ENCODE data around the gene SEMA4F. TPM values are rescaled to one million over a fixed set of nuclear protein-coding genes. Genes with fewer than 3 reads are reported as not detected.

Gene SEMA4F
- polyA plus RNA-seq, 1 donor = 2.9 TPM

DNA sequence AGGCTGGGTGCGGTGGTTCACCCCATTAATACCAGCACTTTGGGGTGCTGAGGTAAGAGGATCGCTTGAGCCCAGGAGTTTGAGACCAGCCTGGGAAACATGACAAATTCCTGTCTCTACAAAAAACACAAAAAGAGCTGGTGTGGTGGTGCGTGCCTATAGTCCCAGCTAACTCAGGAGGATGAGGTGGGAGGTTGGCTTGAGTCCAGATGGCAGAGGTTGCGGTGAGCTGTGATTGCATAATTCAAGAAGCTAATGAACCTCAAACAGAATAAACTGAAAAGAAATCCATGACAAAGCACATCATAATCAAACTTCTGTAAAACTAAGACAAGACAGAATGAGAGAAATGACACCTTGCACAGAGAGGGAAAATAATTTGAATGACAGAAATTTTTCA lies 54.8 kb downstream of the SEMA4F start:
- DNase-seq = no peak

GRCh38 chr2:74712223-74713053 lies 58.4 kb downstream of the SEMA4F start:
- no peak for DNase-seq

DNA sequence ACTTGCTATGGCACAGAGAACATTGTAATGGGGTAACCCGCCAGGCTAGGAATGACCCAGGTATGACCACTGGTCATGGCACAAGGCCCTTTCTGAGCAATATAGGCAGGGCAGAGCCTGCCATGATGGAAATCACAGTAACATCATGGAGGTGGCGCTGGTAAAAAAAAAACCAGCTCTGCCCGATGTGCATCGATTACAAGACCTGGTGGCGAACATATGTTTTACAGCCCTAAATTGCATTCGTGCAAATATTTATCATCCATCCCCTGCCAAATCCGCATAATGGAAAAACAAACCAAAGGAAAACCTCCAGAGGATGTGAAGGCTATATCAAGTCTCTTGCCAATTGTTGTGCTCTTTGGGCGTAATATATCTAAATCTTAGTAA lies 60.6 kb downstream of the SEMA4F start:
- no peak for DNase-seq

GRCh38 chr2:74715081-74715791 lies 61.2 kb downstream of the SEMA4F start:
- peak; percentile 80 for DNase-seq

GRCh38 chr2:74715880-74716279 lies 61.8 kb downstream of the SEMA4F start:
- no peak for DNase-seq

DNA sequence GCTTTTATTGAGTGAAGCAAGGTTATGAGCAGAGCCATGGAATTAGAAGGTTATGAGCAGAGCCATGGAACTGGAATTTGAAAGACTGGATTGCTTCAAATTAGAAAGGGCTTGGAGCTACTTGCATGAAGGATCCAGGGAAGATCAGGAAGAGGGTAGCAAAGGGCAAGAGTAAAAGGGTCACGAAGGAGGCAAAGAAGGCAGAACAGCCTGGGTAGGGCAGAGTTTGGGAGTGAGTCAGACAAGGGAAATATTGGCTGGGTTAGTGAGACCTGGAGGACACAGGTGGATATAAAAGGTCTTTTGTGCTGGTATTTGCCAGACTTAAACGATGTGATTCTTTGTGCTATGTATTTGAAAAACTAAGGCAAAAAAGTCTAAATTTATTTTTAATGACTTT lies 65.0 kb downstream of the SEMA4F start:
- no peak for DNase-seq

GRCh38 chr2:74721316-74721715 lies 67.3 kb downstream of the SEMA4F start:
- no peak for DNase-seq

DNA sequence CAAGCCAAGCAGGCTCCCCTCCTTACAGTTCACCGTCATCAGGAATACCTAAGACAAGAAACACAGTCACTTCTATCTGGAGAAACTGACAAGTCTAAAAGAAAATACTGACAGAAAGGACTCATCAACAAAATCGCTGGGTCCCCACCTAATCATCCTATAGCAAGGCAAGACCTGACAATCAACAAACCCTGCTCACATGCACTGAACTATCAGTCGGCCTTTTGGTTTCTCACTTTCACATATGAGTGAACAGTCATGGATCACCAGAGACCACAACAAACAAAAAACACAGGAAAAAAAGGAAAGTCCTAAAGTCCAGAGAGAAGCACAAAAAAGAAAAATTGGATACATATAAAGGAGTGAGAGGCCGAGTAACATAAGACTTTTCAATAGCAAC lies 70.4 kb downstream of the SEMA4F start:
- DNase-seq = no peak

GRCh38 chr2:74725287-74725686 lies 71.2 kb downstream of the SEMA4F start:
- no peak for DNase-seq

GRCh38 chr2:74728842-74729241 lies 74.8 kb downstream of the SEMA4F start:
- no peak for DNase-seq

GRCh38 chr2:74730530-74730929 lies 76.5 kb downstream of the SEMA4F start:
- no peak for DNase-seq

Other genes starting within 250 kb of the SEMA4F start
- 2.7 TPM for gene C2orf81, start 232.6 kb upstream of the SEMA4F start, polyA plus RNA-seq (ENCODE audit: insufficient read length)
- gene WDR54, start 232.5 kb upstream of the SEMA4F start, polyA plus RNA-seq (ENCODE audit: insufficient read length) = 9.9 TPM
- 60.4 TPM for gene RTKN, start 212.3 kb upstream of the SEMA4F start, polyA plus RNA-seq (ENCODE audit: insufficient read length)
- 23.7 TPM for gene INO80B, start 199.2 kb upstream of the SEMA4F start, polyA plus RNA-seq (ENCODE audit: insufficient read length)
- gene WBP1, start 195.8 kb upstream of the SEMA4F start, polyA plus RNA-seq (ENCODE audit: insufficient read length) = 62.4 TPM
- 34.5 TPM for gene MOGS, start 188.9 kb upstream of the SEMA4F start, polyA plus RNA-seq (ENCODE audit: insufficient read length)
- gene MRPL53, start 181.6 kb upstream of the SEMA4F start, polyA plus RNA-seq (ENCODE audit: insufficient read length) = 93.4 TPM
- gene CCDC142, start 171.2 kb upstream of the SEMA4F start, polyA plus RNA-seq (ENCODE audit: insufficient read length) = 11.3 TPM
- 19.8 TPM for gene TTC31, start 171.2 kb upstream of the SEMA4F start, polyA plus RNA-seq (ENCODE audit: insufficient read length)
- gene LBX2, start 154.6 kb upstream of the SEMA4F start, polyA plus RNA-seq (ENCODE audit: insufficient read length) = 0.52 TPM
- 8.2 TPM for gene PCGF1, start 146.6 kb upstream of the SEMA4F start, polyA plus RNA-seq (ENCODE audit: insufficient read length)
- gene TLX2, start 139.8 kb upstream of the SEMA4F start, polyA plus RNA-seq (ENCODE audit: insufficient read length) = not detected
- 0.25 TPM for gene DQX1, start 128.0 kb upstream of the SEMA4F start, polyA plus RNA-seq (ENCODE audit: insufficient read length)
- gene AUP1, start 124.5 kb upstream of the SEMA4F start, polyA plus RNA-seq (ENCODE audit: insufficient read length) = 65.8 TPM
- gene HTRA2, start 124.3 kb upstream of the SEMA4F start, polyA plus RNA-seq (ENCODE audit: insufficient read length) = 32.9 TPM
- 7.8 TPM for gene LOXL3, start 100.3 kb upstream of the SEMA4F start, polyA plus RNA-seq (ENCODE audit: insufficient read length)
- 6.9 TPM for gene DOK1, start 99.5 kb upstream of the SEMA4F start, polyA plus RNA-seq (ENCODE audit: insufficient read length)
- 0.27 TPM for gene M1AP, start 5.9 kb upstream of the SEMA4F start, polyA plus RNA-seq (ENCODE audit: insufficient read length)
- 7.4 TPM for gene HK2, start 179.9 kb downstream of the SEMA4F start, polyA plus RNA-seq (ENCODE audit: insufficient read length)

Measured in hindlimb muscle (tissue), 1 donor.